Caco-2 (cell line): Measurements from ENCODE around the gene ST3GAL3. TPM values are rescaled to one million over a fixed set of nuclear protein-coding genes. Genes with fewer than 3 reads are reported as not detected.

ENCODE experiments used
- BruUV-seq: library from RNA; stranded (reverse); fragments of 400-500 nt; replicated peaks from 2 replicates; lab custom pipeline; 2021; lab: Mats Ljungman, UMichigan
- CTCF ChIA-PET: fragments of 300-600 bp; sonication (Branson Sonifier 250); formaldehyde crosslinking; loops from one replicate; lab custom pipeline; 2022; ENCODE audit warnings: antibody characterized with exemption; lab: Charles Lee
- POLR2A ChIA-PET: fragments of 300-600 bp; sonication (Branson Sonifier 250); formaldehyde crosslinking; loops from one replicate; lab custom pipeline; 2022; ENCODE audit warnings: antibody characterized with exemption; lab: Charles Lee
- DNase-seq, 2 experiments: peaks; one replicate each; pipeline versions ENCODE4 v3.0.0 to v3.0.0-alpha.2; 2020 to 2022
- H3K27me3 ChIP-seq: replicated peaks from 2 replicates; pipeline ENCODE4 v1.6.0; 2011; ENCODE audit warnings: low read length; ENCODE audit not compliant: control insufficient read depth, insufficient read depth
- H3K36me3 ChIP-seq: 2 replicates; pipeline ENCODE4 v1.5.1; 2011; ENCODE audit warnings: low read length; ENCODE audit not compliant: control insufficient read depth, insufficient read depth
- H3K4me1 ChIP-seq: fragments of 250-450 bp; sonication (Bioruptor Pico); 2 replicates; pipeline ENCODE4 v1.5.1; 2020; ENCODE audit warnings: mild to moderate bottlenecking
- H3K4me3 ChIP-seq: 2 replicates; pipeline ENCODE4 v1.5.1; 2011; ENCODE audit warnings: low read depth, mild to moderate bottlenecking, control low read depth, low read length
- H3K9me3 ChIP-seq: fragments of 250-450 bp; sonication (Bioruptor Pico); 2 replicates; pipeline ENCODE4 v1.5.1; 2020; ENCODE audit warnings: mild to moderate bottlenecking, moderate library complexity
- H3K27ac Mint-ChIP-seq: one replicate; pipeline ENCODE4 v1.8.0; 2022; ENCODE audit warnings: mixed read lengths; ENCODE audit not compliant: unreplicated experiment
- H3K27me3 Mint-ChIP-seq: one replicate; pipeline ENCODE4 v1.8.0; 2022; ENCODE audit warnings: mixed read lengths; ENCODE audit not compliant: insufficient read depth, unreplicated experiment
- H3K36me3 Mint-ChIP-seq: one replicate; pipeline ENCODE4 v1.8.0; 2022; ENCODE audit warnings: mild to moderate bottlenecking, mixed read lengths; ENCODE audit not compliant: insufficient read depth, unreplicated experiment
- H3K4me1 Mint-ChIP-seq: one replicate; pipeline ENCODE4 v1.8.0; 2022; ENCODE audit warnings: low read depth, mixed read lengths; ENCODE audit not compliant: unreplicated experiment
- H3K4me3 Mint-ChIP-seq: one replicate; pipeline ENCODE4 v1.8.0; 2022; ENCODE audit warnings: mild to moderate bottlenecking, moderate library complexity, mixed read lengths; ENCODE audit not compliant: unreplicated experiment
- H3K9me3 Mint-ChIP-seq: one replicate; pipeline ENCODE4 v1.8.0; 2022; ENCODE audit warnings: mixed read lengths; ENCODE audit not compliant: unreplicated experiment
- intact Hi-C: fragments of 100-400 bp; cut with micrococcal nuclease; formaldehyde crosslinking; loops from one replicate; pipeline ENCODE4 v1.10.0; 2022; ENCODE audit not compliant: unreplicated experiment
- total RNA-seq: library from RNA; stranded (reverse); gene quantifications from 2 replicates; pipeline ENCODE4 v1.2.3, GENCODE V29; 2022
- TF ChIP-seq, protein P1 (sequence below), 2 experiments: fragments of 200-600 bp in 1 of 2; IDR thresholded peaks; 1 replicate in 1 of 2; 2 replicates in 1 of 2; pipeline versions ENCODE4 v1.5.1 to v1.8.0; 2011 to 2022; ENCODE audit warnings: antibody characterized with exemption in 1 of 2, control low read depth in 1 of 2, inconsistent platforms in 1 of 2, low read depth in 1 of 2, low read length in 1 of 2, mild to moderate bottlenecking in 1 of 2, moderate library complexity in 1 of 2; ENCODE audit not compliant: insufficient read depth in 1 of 2, severe bottlenecking in 1 of 2, unreplicated experiment in 1 of 2

The ST3GAL3 gene
- total RNA-seq, 1 experiment from 2014 or later, result 5.6 TPM

DNA sequence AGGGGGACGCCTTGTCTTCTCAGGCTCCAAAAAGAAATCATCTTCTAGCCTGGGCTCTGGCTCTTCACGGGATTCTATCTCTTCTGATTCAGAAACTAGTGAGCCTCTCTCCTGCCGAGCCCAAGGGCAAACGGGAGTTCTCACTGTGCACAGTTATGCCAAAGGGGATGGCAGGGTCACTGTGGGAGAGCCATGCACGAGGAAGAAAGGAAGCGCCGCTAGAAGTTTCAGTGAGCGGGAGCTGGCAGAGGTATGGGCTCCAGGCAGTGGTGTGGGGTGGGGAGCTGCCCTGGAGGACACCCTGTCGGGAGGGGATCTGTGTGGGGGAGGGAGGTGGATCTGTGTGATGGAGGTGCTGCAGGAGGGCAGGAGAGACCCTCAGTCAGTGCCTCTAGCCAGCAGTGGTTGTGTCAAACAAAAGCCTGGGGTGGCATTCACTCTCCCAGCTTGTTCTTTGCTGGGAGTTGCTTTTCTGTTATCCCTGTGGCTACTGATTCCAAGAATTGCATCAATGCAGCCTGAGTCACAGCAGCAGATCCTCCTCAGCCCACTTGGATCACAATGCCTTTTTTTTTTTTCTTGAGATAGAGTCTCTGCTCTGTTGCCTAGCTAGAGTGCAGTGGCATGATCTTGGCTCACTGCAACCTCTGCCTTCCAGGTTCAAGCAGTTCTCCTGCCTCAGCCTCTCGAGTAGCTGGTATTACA is 35.6 kb upstream of the ST3GAL3 start:
- Mint-ChIP-seq H3K36me3 (peaks cover 64% of the 10 kb centered on the region), H3K27ac (no peak overlapping the region), H3K4me3 (no peak overlapping the region), H3K9me3 (no peaks in the 10 kb centered on the region), H3K4me1 (no peaks in the 10 kb centered on the region), H3K27me3 (no peaks in the 10 kb centered on the region)
- CTCF ChIA-PET, result no interaction called here
- DNase-seq, result no peak
- Histone ChIP-seq H3K36me3 (peaks cover 3% of the 10 kb centered on the region), H3K27me3 (no peaks in the 10 kb centered on the region), H3K4me3 (no peak overlapping the region), H3K9me3 (no peaks in the 10 kb centered on the region), H3K4me1 (no peaks in the 10 kb centered on the region)
- BruUV-seq, result no TSS peak
- POLR2A ChIA-PET, result no interaction called here
- intact Hi-C loops, result no loop called here
- TF ChIP-seq, protein P1, sequence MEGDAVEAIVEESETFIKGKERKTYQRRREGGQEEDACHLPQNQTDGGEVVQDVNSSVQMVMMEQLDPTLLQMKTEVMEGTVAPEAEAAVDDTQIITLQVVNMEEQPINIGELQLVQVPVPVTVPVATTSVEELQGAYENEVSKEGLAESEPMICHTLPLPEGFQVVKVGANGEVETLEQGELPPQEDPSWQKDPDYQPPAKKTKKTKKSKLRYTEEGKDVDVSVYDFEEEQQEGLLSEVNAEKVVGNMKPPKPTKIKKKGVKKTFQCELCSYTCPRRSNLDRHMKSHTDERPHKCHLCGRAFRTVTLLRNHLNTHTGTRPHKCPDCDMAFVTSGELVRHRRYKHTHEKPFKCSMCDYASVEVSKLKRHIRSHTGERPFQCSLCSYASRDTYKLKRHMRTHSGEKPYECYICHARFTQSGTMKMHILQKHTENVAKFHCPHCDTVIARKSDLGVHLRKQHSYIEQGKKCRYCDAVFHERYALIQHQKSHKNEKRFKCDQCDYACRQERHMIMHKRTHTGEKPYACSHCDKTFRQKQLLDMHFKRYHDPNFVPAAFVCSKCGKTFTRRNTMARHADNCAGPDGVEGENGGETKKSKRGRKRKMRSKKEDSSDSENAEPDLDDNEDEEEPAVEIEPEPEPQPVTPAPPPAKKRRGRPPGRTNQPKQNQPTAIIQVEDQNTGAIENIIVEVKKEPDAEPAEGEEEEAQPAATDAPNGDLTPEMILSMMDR (IDR thresholded peaks at IDR 0.05; ENCODE audit: insufficient read depth in 1 of 2, low read depth in 1 of 2, low read length in 1 of 2, severe bottlenecking in 1 of 2, unreplicated experiment in 1 of 2), result no peak

DNA sequence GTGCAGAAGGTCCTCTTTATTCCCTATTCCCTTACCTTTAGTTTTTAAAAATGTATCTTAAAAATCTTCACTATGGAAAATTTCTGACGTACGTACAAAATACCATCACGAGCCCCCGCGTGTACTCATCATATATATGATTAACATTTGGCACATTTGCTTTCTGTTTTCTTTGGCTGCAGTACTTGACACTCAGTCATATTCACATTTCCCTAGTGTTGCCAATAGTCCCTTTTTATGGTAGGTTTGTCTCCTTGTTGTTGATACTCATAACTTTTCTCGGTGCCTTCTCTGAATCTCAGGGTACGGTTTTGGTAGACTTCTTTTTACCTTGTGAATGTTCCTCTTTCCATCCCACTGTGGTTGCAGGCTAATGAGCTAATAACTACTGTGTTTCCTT is 34.1 kb upstream of the ST3GAL3 start:
- intact Hi-C loops, result no loop called here
- DNase-seq, result no peak
- TF ChIP-seq, protein P1 (IDR thresholded peaks at IDR 0.05; ENCODE audit: insufficient read depth in 1 of 2, low read depth in 1 of 2, low read length in 1 of 2, severe bottlenecking in 1 of 2, unreplicated experiment in 1 of 2), result no peak
- no peak overlapping the region for H3K4me3 ChIP-seq
- no peaks in the 10 kb centered on the region for H3K4me1 ChIP-seq
- no peaks in the 10 kb centered on the region for H3K27me3 ChIP-seq
- Mint-ChIP-seq H3K9me3 (no peaks in the 10 kb centered on the region), H3K4me1 (no peaks in the 10 kb centered on the region), H3K4me3 (no peak overlapping the region), H3K27ac (no peak overlapping the region), H3K36me3 (peaks cover 58% of the 10 kb centered on the region), H3K27me3 (no peaks in the 10 kb centered on the region)
- H3K9me3 ChIP-seq, result no peaks in the 10 kb centered on the region
- BruUV-seq, result no TSS peak
- CTCF ChIA-PET, result no interaction called here
- peaks cover 3% of the 10 kb centered on the region for H3K36me3 ChIP-seq
- POLR2A ChIA-PET, result no interaction called here

DNA sequence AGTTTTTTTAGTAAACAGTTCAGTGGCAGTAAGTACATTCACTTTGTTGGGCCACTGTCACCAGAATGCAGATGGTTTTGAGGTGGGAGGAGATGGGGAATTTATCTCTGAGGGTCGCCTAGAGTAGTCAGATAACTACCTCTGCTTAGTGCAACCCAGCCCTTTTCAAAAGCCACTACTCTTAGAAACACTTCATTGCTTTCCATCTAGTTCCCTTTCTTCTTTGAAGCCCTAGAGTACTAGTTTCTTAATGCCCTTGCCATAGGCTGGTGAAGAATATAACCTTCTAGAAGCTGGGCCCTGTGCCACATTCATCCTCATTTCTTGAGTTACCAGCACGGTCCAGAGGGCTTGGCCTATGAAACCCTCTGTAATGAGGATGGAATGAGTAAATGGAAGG is 28.4 kb upstream of the ST3GAL3 start:
- TF ChIP-seq, protein P1 (IDR thresholded peaks at IDR 0.05; ENCODE audit: insufficient read depth in 1 of 2, low read depth in 1 of 2, low read length in 1 of 2, severe bottlenecking in 1 of 2, unreplicated experiment in 1 of 2), result no peak
- Mint-ChIP-seq H3K27me3 (no peaks in the 10 kb centered on the region), H3K9me3 (no peaks in the 10 kb centered on the region), H3K27ac (no peak overlapping the region), H3K4me1 (no peaks in the 10 kb centered on the region), H3K36me3 (peaks cover 32% of the 10 kb centered on the region), H3K4me3 (no peak overlapping the region)
- BruUV-seq, result no TSS peak
- no peak for DNase-seq
- Histone ChIP-seq H3K9me3 (no peaks in the 10 kb centered on the region), H3K27me3 (no peaks in the 10 kb centered on the region), H3K4me1 (no peaks in the 10 kb centered on the region), H3K4me3 (no peak overlapping the region), H3K36me3 (no peaks in the 10 kb centered on the region)
- POLR2A ChIA-PET, result interaction anchor here (0.6 kb wide), 1 partner anchor 19 kb away, joined by 10 read pairs; no protein-coding TSS in a partner anchor
- CTCF ChIA-PET, result interaction anchor here (0.7 kb wide), 1 partner anchor 88 kb away, joined by 3 read pairs; no protein-coding TSS in a partner anchor
- intact Hi-C loops, result no loop called here
